H1 (cell line): ENCODE data around the gene GMCL1. TPM values are rescaled to one million over a fixed set of nuclear protein-coding genes. Genes with fewer than 3 reads are reported as not detected.

Experiments used
- BRCA1 ChIP-seq: IDR thresholded peaks from 2 replicates; pipeline ENCODE4 v1.6.1; 2012; ENCODE audit warnings: low read depth, low read length, improper control_type of control experiment
- EZH2 ChIP-seq: fragments of 200-600 bp; sonication (generic); IDR thresholded peaks from 2 replicates; pipeline ENCODE4 v1.7.1; 2012; ENCODE audit warnings: low read depth, mild to moderate bottlenecking, moderate library complexity, low read length, inconsistent platforms; ENCODE audit not compliant: severe bottlenecking
- polyA plus RNA-seq, 7 experiments: library from polyadenylated mRNA; depleted of rRNA in 3 of 7; stranded (reverse) in 5 of 7; unstranded in 2 of 7; fragments of >200 nt in 5 of 7; fragments of 200-250 nt in 2 of 7; gene quantifications; 1 replicate in 5 of 7; 2 replicates in 1 of 7; 4 replicates in 1 of 7; pipeline versions ENCODE4 v1.2.1 to v1.2.3, GENCODE V29; 2011 to 2013; ENCODE audit warnings: missing spikeins in 2 of 7, mixed read lengths in 2 of 7
- total RNA-seq: library from RNA; stranded (reverse); fragmentation: NEBNext Ultra II Directional; extraction: Animal tissue kit (Norgen Biotek cat#: 25700); gene quantifications from 2 replicates; pipeline ENCODE4 v1.2.1, GENCODE V29; 2021
- TF ChIP-seq, protein P1 (sequence below): fragments of 300-600 bp; sonication (generic); IDR thresholded peaks from 2 replicates; pipeline ENCODE4 v1.7.1; 2012; ENCODE audit warnings: low read length, moderate library complexity, mild to moderate bottlenecking, inconsistent platforms; ENCODE audit not compliant: insufficient replicate concordance

GMCL1 gene
- total and polyA plus RNA-seq, 2 of the 8 experiments (the other 6 are each of a cell fraction or from before 2014, with no cell fraction given), result 6.5 to 21.9 TPM

DNA sequence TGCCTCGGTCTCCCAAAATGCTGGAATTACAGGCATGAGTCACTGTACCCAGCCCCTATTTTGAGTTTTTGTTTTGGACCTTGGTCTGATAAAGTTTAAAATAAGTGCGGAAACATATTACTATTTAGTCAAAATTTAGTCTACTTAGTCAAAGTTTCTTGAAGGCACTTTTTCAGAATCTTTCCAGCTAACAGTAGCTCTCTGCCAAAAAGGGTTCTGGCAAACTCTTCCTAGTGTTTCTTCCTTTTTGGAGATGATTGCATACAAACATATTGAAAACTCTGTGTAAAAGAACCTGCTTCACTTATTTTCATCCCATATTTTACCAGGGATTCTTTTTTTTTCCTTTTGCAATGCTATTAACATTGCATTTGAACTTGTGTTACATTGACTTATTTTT lies 28.8 kb downstream of the GMCL1 start (continued):
- TF ChIP-seq, protein P1, sequence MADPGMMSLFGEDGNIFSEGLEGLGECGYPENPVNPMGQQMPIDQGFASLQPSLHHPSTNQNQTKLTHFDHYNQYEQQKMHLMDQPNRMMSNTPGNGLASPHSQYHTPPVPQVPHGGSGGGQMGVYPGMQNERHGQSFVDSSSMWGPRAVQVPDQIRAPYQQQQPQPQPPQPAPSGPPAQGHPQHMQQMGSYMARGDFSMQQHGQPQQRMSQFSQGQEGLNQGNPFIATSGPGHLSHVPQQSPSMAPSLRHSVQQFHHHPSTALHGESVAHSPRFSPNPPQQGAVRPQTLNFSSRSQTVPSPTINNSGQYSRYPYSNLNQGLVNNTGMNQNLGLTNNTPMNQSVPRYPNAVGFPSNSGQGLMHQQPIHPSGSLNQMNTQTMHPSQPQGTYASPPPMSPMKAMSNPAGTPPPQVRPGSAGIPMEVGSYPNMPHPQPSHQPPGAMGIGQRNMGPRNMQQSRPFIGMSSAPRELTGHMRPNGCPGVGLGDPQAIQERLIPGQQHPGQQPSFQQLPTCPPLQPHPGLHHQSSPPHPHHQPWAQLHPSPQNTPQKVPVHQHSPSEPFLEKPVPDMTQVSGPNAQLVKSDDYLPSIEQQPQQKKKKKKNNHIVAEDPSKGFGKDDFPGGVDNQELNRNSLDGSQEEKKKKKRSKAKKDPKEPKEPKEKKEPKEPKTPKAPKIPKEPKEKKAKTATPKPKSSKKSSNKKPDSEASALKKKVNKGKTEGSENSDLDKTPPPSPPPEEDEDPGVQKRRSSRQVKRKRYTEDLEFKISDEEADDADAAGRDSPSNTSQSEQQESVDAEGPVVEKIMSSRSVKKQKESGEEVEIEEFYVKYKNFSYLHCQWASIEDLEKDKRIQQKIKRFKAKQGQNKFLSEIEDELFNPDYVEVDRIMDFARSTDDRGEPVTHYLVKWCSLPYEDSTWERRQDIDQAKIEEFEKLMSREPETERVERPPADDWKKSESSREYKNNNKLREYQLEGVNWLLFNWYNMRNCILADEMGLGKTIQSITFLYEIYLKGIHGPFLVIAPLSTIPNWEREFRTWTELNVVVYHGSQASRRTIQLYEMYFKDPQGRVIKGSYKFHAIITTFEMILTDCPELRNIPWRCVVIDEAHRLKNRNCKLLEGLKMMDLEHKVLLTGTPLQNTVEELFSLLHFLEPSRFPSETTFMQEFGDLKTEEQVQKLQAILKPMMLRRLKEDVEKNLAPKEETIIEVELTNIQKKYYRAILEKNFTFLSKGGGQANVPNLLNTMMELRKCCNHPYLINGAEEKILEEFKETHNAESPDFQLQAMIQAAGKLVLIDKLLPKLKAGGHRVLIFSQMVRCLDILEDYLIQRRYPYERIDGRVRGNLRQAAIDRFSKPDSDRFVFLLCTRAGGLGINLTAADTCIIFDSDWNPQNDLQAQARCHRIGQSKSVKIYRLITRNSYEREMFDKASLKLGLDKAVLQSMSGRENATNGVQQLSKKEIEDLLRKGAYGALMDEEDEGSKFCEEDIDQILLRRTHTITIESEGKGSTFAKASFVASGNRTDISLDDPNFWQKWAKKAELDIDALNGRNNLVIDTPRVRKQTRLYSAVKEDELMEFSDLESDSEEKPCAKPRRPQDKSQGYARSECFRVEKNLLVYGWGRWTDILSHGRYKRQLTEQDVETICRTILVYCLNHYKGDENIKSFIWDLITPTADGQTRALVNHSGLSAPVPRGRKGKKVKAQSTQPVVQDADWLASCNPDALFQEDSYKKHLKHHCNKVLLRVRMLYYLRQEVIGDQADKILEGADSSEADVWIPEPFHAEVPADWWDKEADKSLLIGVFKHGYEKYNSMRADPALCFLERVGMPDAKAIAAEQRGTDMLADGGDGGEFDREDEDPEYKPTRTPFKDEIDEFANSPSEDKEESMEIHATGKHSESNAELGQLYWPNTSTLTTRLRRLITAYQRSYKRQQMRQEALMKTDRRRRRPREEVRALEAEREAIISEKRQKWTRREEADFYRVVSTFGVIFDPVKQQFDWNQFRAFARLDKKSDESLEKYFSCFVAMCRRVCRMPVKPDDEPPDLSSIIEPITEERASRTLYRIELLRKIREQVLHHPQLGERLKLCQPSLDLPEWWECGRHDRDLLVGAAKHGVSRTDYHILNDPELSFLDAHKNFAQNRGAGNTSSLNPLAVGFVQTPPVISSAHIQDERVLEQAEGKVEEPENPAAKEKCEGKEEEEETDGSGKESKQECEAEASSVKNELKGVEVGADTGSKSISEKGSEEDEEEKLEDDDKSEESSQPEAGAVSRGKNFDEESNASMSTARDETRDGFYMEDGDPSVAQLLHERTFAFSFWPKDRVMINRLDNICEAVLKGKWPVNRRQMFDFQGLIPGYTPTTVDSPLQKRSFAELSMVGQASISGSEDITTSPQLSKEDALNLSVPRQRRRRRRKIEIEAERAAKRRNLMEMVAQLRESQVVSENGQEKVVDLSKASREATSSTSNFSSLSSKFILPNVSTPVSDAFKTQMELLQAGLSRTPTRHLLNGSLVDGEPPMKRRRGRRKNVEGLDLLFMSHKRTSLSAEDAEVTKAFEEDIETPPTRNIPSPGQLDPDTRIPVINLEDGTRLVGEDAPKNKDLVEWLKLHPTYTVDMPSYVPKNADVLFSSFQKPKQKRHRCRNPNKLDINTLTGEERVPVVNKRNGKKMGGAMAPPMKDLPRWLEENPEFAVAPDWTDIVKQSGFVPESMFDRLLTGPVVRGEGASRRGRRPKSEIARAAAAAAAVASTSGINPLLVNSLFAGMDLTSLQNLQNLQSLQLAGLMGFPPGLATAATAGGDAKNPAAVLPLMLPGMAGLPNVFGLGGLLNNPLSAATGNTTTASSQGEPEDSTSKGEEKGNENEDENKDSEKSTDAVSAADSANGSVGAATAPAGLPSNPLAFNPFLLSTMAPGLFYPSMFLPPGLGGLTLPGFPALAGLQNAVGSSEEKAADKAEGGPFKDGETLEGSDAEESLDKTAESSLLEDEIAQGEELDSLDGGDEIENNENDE, result no peak
- TF ChIP-seq EZH2 (no peak), BRCA1 (no peak)
